ELF-1 (cell line): Measurements from ENCODE around the gene TTC16.
"Not testable (repeated sequence)": the region's sequence is repeated elsewhere in the genome, so short reads cannot be mapped to it uniquely, and the experiment has no call there.

ENCODE experiments used
- DNase-seq: peaks from one replicate; pipeline ENCODE4 v3.0.0-alpha.2; 2016; ENCODE audit warnings: low read depth, low spot score

TTC16 gene

DNA sequence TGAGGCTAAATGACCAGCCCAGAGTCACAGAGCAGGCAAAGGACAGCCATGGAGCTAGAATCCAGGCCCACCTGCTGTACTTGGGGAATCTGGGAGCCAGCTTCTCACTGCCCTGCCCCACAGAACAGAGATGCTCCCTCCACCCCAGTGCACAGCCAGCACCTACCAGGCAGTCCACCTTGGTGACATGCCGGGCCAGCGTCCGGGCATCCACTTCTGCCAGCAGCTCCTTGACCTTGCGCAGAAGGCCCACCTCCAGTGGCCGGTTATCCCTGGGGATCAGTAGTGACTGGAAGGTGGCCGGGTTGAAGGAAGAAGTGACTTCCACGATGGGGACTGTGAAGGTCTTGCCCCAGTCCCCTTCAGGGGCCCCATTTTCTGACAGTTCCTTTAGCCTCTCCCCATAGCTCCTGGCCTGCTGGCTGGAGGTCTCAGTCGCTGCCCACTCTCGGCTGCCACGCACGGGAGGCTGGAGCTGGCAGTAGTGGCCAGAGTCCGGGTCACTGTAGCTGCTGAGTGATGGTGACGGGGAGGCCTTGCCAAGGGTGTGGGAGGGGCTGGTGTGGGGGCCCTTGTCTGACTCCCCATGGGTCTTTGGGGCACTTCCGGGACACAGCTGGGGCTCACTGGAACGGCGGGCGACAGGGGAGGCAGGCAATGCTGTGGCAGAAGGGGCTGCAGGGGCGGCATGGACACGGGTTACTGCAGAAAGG lies 28.7 kb downstream of the TTC16 start:
- no peak for DNase-seq

GRCh38 chr9:127746959-127747569 lies 31.2 kb downstream of the TTC16 start:
- DNase-seq = no peak

- no peak for DNase-seq
Measured at GRCh38 chr9:127749090-127749787, 33.4 kb downstream of the TTC16 start.

DNA sequence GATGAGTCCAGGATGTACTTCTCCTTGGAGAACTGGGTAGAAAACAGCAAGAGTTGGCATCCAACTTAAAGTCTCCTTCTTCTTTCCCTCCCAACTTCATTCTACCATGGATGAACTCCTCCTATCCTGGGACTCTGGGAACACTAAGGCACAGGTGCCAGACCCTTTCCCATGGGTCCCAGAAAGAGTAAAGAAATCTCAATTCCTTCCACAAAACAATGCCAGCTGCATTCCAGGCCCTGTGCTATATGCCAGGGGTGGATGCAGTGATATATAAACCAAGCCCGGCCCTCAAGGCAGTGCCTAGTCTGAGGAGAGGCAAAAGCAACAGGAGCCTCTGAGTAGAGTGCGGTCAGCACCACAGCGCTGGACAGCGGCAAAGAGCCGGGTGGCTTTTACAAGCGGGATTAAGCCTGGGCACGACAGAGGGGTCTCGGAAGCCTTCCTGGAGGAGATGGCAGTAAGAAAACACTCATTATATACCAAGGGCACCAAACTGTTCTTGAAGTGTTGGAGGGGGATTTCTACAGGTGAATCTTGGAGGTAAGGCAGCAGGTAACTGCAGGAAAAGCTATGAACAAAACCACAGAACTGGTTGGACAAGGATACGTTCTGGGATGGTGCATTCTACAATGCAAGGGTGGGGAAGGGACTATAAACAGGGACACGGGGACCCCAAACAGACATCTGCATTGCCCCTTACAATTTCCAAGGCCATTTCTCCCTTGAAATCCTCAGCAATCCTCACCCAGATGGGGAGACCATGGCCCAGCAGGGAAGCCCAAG lies 35.6 kb downstream of the TTC16 start:
- peak; percentile 44 for DNase-seq

DNA sequence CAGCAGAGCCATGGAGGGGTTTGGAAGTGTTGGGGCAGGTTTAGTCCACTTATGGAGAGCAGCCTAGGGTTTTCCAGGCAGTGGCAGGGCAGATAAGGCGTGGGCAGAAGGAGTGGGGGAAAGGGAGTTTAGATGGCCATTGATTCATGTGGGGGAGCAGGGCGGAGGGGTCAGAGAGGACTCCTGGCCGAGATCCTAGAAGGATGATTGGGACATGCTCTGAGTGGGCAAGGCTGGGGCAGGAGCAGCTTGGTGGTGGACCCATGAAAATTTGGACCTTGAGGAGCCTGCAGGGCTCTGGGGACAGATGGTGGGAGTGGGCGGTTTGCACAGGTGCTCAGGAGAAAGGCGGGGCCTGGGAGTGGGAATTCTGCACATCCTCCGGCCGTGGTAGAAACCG lies 37.3 kb downstream of the TTC16 start:
- no peak for DNase-seq

GRCh38 chr9:127753622-127754021 lies 37.7 kb downstream of the TTC16 start:
- no peak for DNase-seq

- no peak for DNase-seq
Measured at GRCh38 chr9:127754099-127755060, 38.5 kb downstream of the TTC16 start.

DNA sequence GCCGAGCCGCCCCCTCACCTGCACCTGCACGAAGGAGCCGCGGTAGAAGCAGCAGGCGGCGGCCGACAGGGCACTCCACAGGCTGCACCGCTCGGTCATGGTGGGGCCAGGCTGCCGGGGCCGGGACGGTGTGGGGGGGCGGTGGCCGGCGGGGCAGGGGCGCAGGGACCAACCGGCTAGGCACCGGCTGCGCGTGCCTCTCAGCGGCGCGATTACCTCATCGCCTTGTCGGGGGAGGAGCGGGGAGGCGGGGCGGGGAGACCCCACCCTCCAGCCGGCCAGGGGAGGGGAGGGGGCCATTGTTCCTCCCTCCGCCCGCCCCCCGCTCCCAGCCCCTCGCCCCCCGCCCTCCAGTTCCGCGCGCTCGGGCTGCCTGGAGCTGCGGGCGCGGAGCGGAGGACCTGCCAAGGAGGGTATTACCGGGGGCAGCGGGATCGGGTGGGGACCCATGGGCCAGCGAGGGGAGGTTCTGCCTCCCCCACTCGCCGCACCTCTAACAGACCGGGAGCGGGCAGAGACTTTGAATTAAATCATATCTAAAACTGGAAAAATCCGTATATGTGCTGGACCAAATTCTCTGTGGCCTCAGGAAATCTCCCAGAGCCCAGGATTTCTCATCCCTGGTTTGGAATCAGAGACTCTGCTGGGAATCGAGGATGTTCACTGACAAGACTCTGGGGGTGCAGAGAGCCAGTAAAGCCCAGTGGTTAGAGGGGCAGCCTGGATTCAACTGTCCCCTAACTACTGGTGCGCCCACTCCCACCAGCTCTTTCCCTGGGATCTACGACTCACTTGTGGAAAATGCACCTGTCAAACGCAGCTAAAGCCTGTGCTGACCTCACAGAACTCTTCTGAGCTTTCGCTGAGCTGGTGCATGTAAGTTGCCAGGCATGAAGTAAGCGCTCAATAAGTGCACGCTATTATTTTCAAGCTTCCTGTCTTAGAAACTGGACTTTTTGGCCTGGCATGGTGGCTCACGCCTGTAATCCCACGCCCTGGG lies 39.5 kb downstream of the TTC16 start:
- DNase-seq = no peak

GRCh38 chr9:127756233-127756632 lies 40.4 kb downstream of the TTC16 start:
- DNase-seq = no peak

DNA sequence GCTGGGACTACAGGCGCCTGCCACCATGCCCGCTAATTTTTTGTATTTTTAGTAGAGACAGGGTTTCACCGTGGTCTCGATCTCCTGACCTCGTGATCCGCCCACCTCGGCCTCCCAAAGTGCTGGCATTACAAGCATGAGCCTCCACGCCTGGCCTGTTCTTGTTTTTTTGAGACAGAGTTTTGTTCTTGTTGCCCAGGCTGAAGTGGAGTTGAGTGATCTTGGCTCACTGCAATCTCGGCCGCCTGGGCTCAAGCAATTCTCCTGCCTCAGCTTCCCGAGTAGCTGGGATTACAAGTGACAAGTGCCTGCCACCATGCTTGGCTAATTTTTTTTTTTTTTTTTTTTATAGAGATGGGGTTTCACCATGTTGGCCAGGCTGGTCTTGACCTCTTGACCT lies 40.9 kb downstream of the TTC16 start:
- DNase-seq = not testable (repeated sequence)

DNA sequence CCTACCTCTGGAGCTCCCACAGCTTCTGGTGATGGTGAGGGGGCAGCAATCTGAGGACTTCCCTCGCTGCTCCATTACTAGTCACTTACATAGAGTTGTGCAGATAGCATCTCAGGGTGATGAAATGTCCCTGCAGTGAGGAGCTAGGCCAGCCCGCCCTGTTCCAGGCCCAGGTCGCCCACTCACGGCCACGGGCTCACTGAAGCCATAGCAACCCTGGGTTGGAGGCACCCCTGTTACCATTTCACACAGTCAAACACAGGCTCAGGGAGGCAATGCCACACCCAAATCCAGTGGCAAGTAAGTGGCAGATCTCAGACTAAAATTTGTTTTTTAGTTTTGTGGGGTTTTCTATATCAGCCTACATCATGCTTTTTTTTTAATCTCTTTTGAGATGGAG lies 43.0 kb downstream of the TTC16 start:
- no peak for DNase-seq

DNA sequence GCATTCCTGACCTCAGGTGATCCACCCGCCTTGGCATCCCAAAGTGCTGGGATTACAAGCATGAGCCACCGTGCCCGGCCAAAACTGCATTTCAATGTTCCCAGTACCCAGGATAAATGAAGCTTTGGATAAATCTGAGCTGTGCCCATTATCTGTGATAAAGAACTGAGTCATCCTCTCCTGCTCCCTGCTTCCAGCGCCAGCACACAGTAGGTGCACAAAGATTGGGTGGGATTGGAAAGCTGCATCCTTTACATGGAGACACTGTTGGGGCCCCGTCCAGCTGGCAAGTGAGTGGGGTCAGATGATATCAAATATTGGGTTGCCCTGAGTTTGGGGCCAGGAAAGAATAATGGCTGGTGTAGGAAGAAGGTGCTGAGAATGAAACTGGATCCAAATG lies 45.2 kb downstream of the TTC16 start:
- no peak for DNase-seq

- DNase-seq = peak; percentile 39
Measured at GRCh38 chr9:127761491-127761956, 45.6 kb downstream of the TTC16 start.

DNA sequence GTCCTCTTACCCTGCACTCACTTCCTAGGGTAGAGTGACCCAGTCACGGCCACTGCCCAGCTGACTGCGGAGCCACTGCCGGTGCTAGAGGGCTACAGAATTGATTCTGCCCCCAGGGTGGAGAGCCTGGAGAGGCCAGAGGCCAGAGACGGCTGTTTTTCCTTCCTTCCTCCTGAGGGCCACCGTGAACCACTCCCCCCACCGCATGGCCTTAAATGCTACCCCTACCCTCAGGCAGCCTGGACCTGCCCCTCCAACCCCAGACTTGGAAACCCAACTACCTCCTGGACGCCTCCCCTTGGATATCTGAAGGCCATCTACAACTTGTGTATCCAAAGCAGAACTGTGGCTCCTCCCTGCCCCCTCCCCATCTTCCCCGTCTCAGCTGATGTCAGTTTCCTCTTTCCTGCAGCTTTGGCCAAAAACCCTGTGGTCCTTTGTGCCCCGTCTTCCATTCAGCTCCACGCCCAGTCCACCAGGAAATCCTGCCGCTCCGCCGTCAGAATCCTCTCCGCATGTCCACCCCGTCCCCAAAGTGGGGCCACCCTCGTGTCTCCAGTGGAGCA lies 46.3 kb downstream of the TTC16 start:
- peak; percentile 60 for DNase-seq

GRCh38 chr9:127763918-127764384 lies 48.1 kb downstream of the TTC16 start:
- DNase-seq = peak; percentile 71

DNA sequence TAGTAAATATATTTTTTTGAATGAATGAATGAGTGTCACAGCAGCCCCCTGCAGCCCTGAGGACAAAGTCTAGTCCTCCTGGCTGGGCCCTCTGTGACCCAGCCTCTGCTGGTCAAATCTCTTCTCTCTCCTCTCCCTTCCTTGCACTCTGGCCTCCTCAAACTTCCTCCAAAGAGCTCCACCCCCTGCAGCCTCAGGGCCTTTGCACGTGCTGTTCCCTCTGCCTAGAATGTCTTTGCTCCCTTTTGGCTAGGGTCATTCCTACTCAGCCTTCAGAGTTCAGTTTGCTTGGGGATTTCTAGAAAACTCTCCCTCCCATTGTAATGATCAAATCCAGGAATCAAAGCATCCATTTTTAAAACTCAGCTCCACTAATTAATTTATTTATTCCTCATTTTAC lies 49.5 kb downstream of the TTC16 start:
- DNase-seq = no peak

- no peak for DNase-seq
Measured at GRCh38 chr9:127767410-127767809, 51.5 kb downstream of the TTC16 start.

- peak; percentile 75 for DNase-seq
Measured at GRCh38 chr9:127767909-127768331, 52.0 kb downstream of the TTC16 start.

- DNase-seq = no peak
Measured at GRCh38 chr9:127768698-127769097, 52.8 kb downstream of the TTC16 start.
